Measurements from ENCODE around the gene PAPPA.

Gene PAPPA

GRCh38 chr9:116154334-116154975 lies 864 bp downstream of the PAPPA start:
- no peak for DNase-seq

GRCh38 chr9:116154976-116155697 lies 1.5 kb downstream of the PAPPA start:
- DNase-seq, result no peak

GRCh38 chr9:116155698-116156039 lies 2.1 kb downstream of the PAPPA start:
- DNase-seq, result no peak

GRCh38 chr9:116156621-116157314 lies 3.2 kb downstream of the PAPPA start:
- peak; percentile 22 for DNase-seq

- DNase-seq, result no peak
Observed at GRCh38 chr9:116157436-116158138, 4.0 kb downstream of the PAPPA start.

GRCh38 chr9:116160676-116161571 lies 7.3 kb downstream of the PAPPA start:
- DNase-seq, result no peak

- no peak for DNase-seq
Observed at GRCh38 chr9:116162241-116162781, 8.7 kb downstream of the PAPPA start.

- DNase-seq, result no peak
Observed at GRCh38 chr9:116163293-116164055, 9.9 kb downstream of the PAPPA start.

GRCh38 chr9:116165912-116166311 lies 12.3 kb downstream of the PAPPA start:
- no peak for DNase-seq

GRCh38 chr9:116166713-116167112 lies 13.1 kb downstream of the PAPPA start:
- DNase-seq, result no peak

- no peak for DNase-seq
Observed at GRCh38 chr9:116168231-116168630, 14.6 kb downstream of the PAPPA start.

GRCh38 chr9:116172216-116172615 lies 18.6 kb downstream of the PAPPA start:
- no peak for DNase-seq

GRCh38 chr9:116174347-116174746 lies 20.8 kb downstream of the PAPPA start:
- DNase-seq, result no peak

- DNase-seq, result no peak
Observed at GRCh38 chr9:116175614-116176013, 22.0 kb downstream of the PAPPA start.

GRCh38 chr9:116178481-116179211 lies 25.1 kb downstream of the PAPPA start:
- DNase-seq, result no peak

GRCh38 chr9:116179568-116179967 lies 26.0 kb downstream of the PAPPA start:
- DNase-seq, result no peak

GRCh38 chr9:116181853-116182610 lies 28.4 kb downstream of the PAPPA start:
- DNase-seq, result no peak

- no peak for DNase-seq
Observed at GRCh38 chr9:116182876-116183275, 29.3 kb downstream of the PAPPA start.

GRCh38 chr9:116187570-116188170 lies 34.1 kb downstream of the PAPPA start:
- DNase-seq, result no peak
